Activated CD8-positive, alpha-beta memory T cell treated with anti-CD3 and anti-CD28 coated beads, Interleukin-2, amount 50 U/mL, for 1 hour (primary cell): ENCODE data around the gene DDHD1.
A peak's percentile ranks its signal among the peaks of the same experiment; 100 is the strongest.
"Not testable (repeated sequence)": the region's sequence is repeated elsewhere in the genome, so short reads cannot be mapped to it uniquely, and the experiment has no call there.

Experiments
- DNase-seq: peaks from one replicate; pipeline ENCODE4 v3.0.0-alpha.2; 2020; ENCODE audit errors: extremely low read depth

DDHD1 gene

DNA sequence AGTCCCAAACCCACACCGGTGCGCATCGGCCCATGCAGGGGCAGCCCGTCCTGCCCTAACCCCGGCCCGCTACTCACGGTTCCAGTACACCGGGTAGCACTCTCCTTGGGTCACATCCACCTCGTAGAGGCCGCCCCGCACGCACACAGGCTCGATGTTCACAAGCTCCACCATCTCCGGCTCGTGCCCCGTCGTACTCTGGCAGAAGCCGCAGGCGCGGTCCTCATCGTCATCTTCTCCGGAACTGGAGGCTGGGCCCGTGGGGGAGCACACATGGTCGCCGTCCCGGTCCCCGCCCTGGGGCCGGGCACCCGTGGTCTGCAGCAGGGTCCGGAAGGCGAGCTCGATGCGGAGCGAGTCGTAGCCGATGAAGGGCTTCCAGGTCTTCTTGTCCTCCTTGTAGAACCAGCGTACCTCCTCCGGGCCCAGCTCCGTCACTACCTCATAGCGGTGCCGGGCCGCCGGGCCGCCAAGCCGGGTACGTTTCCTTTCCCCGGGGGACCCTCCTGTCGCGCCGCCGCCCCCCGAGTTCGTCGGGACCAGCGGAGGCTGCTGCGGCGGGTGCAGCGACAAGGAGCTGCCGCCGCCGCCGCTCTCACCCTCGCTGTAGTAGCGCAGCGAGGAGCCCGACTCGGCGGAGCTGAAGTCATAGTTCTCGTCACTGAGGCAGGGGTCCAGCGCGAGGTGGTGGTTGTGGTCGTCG is 788 bp downstream of the DDHD1 start:
- peak; percentile 31 for DNase-seq

DNA sequence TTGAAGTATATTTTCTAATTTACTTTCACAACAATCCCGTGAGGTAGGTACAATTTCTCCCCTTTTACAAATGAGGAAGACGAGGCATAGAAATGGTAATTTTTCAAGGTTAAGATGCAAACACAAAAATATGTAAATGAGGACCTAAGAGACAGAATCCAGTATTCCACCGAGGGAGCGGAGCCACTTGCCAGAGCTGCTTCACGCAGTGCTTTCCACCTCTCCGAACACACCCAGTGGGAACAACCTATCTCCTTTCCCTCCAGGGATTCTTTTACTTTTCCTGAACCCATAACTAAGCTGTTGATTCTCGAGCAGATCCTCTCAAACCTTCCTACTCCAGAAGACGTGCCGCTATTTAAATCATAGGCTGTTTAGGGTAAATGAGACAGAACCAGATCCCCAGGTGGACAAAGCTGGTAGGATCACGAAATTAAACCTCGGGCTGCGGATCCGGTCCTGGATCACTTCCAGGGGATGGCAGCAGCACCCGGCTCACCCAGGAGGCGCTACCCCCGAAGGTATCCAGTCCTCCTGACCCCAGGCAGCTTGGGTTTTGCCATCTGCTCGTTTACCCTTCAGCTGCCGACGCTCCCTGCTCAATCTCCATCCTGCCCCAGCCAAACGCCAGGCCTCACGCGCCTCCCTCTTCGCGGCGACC is 1.5 kb downstream of the DDHD1 start:
- no peak for DNase-seq

DNA sequence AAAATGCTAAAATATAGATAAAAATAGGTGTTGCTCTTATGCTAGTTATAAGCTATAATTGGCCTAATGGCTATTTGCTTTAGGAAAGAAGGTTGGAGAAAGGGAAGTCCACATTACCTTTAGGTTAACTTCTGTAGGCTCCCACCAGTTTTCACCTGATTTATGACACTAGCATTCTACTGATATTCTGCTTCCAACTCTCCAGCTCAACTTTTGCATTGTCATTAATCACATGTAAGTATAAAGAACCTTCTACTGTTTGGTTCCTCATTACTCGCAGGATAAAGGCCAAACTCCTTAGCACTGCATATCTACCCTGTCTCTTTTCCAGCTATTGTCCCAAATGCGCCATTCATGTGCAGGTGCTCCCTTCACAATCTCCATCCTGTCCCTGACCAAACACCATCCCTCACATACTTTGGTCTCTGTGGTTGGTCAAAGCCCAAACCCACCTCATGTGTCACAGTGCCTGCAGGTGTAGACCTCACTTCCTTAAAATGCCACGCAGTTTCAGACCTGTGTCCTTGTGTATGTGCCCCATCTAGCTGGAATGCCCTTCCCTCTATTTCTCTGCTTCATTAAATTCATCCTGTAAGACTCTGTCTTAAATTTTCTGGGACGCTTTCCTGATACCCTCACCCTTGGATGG is 3.3 kb downstream of the DDHD1 start:
- DNase-seq, result no peak

GRCh38 chr14:53148671-53149070 is 4.5 kb downstream of the DDHD1 start:
- DNase-seq, result no peak

- no peak for DNase-seq
These were observed 5.2 kb downstream of the DDHD1 start for GRCh38 chr14:53147893-53148292.

- no peak for DNase-seq
These were observed 5.9 kb downstream of the DDHD1 start for GRCh38 chr14:53147208-53147607.

- no peak for DNase-seq
These were observed 6.4 kb downstream of the DDHD1 start for GRCh38 chr14:53146739-53147138.

DNA sequence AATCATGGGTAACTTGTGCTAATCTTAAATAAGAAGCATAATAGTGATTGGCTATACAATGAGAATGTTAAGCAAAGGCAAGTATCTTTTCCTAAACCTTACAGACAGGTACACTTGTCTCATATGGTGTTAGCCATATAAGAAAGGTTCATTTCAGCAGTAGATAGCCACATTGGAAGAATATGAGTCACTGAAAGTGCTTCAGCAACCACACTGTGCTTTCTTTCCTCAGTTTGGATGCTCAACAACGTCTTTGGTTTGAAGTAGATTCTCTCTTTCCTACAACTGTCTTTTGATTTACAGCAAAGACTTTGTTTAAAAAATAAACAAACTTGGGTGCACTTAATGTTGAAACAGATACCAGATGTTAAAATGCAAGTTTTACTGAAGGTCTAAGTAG is 8.9 kb downstream of the DDHD1 start:
- DNase-seq, result no peak

DNA sequence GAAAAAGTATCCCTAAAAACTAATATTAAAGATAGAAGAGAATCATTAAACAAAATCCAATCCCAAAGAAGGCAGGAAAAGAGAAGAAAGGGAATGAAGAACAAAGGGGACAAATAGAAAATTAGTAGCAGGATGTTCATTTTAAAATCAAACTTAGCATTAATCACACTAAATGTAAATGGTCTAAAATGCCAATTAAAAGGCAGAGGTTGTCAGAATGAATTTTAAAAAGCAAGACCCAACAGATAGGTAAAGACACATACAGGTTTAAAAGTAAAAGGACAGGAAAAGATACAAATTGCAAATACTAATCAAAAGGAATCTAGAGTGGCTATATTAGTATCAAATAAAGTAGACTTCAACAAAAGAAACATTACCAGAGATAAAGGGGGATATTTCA is 12.5 kb downstream of the DDHD1 start:
- no peak for DNase-seq

GRCh38 chr14:53137568-53138203 is 15.4 kb downstream of the DDHD1 start:
- DNase-seq, result no peak

- DNase-seq, result not testable (repeated sequence)
These were observed 22.6 kb downstream of the DDHD1 start for GRCh38 chr14:53130491-53130890.

DNA sequence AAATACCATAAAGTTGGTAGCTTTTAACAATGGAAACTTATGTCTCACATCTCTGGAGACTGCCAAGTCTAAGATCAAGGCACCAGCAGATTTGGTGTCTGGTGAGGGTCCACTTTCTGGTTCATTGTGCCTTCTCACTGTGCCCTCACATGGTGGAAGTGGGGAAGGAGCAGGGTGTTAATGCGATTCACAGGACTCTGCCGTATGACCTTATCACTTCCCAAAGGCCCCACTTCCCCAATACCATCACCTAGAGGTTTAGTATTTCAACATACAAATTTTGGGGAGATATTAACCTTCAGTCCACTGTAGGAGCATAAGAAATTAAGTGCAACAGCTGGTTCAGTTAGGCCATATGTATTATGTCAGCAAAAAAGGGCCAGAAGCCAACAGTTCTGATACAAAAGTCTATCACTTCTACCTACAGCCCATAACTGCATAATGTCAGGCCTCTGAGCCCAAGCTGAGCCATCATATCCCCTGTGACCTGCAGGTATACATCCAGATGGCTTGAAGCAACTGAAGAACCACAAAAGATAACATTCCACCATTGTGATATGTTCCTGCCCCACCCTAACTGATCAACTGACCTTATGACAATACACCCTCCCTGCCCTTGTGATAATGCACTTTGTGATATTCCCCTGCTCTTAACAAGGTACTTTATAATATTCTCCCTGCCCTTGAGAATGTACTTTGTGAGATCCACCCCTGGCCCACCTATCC is 24.7 kb downstream of the DDHD1 start:
- DNase-seq, result no peak

DNA sequence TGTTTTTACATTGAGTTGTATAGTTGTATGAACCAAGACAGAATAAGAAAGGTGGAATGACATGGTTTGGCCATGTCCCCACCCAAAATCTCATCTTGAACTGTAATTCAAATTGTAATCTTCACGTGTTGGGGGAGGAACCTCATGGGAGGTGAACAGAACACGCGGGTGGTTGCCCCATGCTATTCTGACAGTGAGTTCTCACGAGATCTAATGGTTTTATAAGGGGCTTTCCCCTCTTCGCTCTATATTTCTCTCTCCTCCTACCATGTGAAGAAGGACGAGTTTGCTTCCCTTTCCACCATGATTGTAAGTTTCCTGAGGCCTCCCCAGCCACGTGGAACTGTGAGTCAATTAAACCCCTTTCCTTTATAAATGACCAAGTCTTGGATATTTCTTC is 25.3 kb downstream of the DDHD1 start:
- DNase-seq, result no peak

- DNase-seq, result no peak
These were observed 26.0 kb downstream of the DDHD1 start for GRCh38 chr14:53127151-53127550.

DNA sequence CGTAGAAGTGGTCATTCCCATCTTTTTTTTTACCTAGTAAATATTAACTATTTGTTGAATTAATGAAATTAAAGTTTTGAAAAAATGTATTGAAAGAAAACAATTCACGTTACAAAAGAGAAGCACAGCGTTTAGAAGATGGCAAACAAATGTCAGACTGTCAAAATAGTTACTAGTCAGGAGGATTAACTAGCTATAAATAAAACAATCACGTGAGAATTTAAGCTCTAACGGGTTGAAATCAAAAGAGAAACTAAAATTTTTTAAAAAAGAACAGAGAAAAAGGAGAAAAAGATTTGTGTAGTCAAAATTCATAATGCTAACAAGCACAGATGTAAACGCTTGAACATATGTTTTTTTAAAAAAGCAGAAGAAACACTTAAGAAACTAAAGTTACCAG is 26.4 kb downstream of the DDHD1 start:
- DNase-seq, result no peak

DNA sequence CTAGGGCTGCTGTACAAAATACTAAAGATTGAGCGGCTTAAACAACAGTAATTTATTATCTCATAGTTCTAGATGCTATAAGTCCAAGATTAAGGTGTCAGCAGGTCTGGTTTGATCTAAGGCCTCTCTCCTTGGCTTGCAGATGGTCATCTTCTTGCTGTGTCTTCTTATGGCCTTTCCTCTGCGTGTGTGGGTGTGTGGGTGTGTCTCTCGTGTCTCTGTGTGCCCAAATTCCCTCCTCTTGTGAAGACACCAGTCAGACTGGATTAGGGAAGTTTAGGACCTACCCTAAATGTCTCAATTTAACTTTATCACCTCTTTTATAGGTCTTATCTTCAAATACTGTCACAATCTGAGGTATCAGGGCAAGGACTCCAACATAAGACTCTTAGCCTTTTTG is 28.3 kb downstream of the DDHD1 start:
- DNase-seq, result no peak

- not testable (repeated sequence) for DNase-seq
These were observed 31.7 kb downstream of the DDHD1 start for GRCh38 chr14:53121419-53121818.

- not testable (repeated sequence) for DNase-seq
These were observed 35.6 kb downstream of the DDHD1 start for GRCh38 chr14:53117479-53117878.

DNA sequence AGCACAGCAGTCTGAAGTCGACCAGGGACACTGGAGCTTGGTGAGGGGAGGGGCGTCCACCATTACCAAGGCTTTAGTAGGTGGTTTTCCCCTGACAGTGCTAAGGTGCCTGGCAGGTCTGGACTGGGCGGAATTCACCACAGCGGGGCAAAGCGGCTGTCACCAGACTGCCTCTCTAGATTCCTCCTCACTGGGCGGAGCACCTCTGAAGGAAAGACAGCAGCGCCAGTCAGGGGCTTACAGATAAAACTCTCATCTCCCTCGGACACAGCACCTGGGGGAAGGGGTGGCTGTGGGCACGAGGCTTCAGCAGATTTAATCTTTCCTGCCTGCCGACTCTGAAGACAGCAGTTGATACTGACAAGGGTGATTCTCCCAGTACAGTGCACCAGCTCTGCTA is 39.1 kb downstream of the DDHD1 start:
- no peak for DNase-seq

DNA sequence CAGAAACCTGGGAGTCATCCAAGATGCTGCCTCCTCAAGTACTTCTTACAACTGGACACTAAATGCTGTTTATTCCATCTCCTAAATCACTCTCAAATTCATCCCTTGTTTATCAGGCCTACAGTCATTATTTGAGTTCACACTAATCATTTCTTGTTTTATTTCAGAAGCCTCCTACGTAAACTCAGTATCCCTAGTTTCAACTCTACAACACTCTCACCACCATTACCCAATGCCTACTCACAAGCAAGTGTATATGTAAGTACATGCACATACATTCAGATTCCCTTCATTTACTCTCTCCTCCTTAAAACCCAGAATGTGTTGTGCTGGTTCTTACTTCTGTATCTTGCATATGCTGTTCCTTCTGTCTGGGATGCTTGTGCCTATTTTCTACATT is 43.0 kb downstream of the DDHD1 start:
- no peak for DNase-seq

- DNase-seq, result no peak
These were observed 43.8 kb downstream of the DDHD1 start for GRCh38 chr14:53109105-53110041.
